HG02798 (cell line): Measurements from ENCODE around the gene ENOX1.
"Not testable (repeated sequence)": the region's sequence is repeated elsewhere in the genome, so short reads cannot be mapped to it uniquely, and the experiment has no call there.

Experiments used
- ATAC-seq: cut with Tn5 transposase; IDR thresholded peaks from one replicate; pipeline ENCODE4 v1.9.1; 2021; ENCODE audit warnings: mild to moderate bottlenecking; ENCODE audit not compliant: unreplicated experiment, poor library complexity

ENOX1 gene

GRCh38 chr13:43786766-43787517, at the start of gene ENOX1:
Gene ENOX1 (minus strand): TSS chr13:43786972.
- no peak for ATAC-seq

GRCh38 chr13:43835701-43836100, 48.9 kb upstream of the ENOX1 start:
- no peak for ATAC-seq

GRCh38 chr13:43831088-43831487, 44.3 kb upstream of the ENOX1 start:
- ATAC-seq = no peak

GRCh38 chr13:43830497-43830881, 43.7 kb upstream of the ENOX1 start:
- ATAC-seq = no peak

- ATAC-seq = not testable (repeated sequence)
Measured at GRCh38 chr13:43824656-43825055, 37.9 kb upstream of the ENOX1 start.

GRCh38 chr13:43822969-43823368, 36.2 kb upstream of the ENOX1 start:
- no peak for ATAC-seq

- no peak for ATAC-seq
Measured at GRCh38 chr13:43816401-43816889, 29.7 kb upstream of the ENOX1 start.

- no peak for ATAC-seq
Measured at GRCh38 chr13:43815204-43815603, 28.4 kb upstream of the ENOX1 start.

- ATAC-seq = no peak
Measured at GRCh38 chr13:43808676-43809075, 21.9 kb upstream of the ENOX1 start.

GRCh38 chr13:43805681-43806128, 18.9 kb upstream of the ENOX1 start:
- no peak for ATAC-seq

- ATAC-seq = no peak
Measured at GRCh38 chr13:43805071-43805468, 18.3 kb upstream of the ENOX1 start.

- ATAC-seq = no peak
Measured at GRCh38 chr13:43804461-43805070, 17.8 kb upstream of the ENOX1 start.

GRCh38 chr13:43802511-43802910, 15.7 kb upstream of the ENOX1 start:
- no peak for ATAC-seq

- no peak for ATAC-seq
Measured at GRCh38 chr13:43800828-43801227, 14.1 kb upstream of the ENOX1 start.

- ATAC-seq = no peak
Measured at GRCh38 chr13:43799191-43799590, 12.4 kb upstream of the ENOX1 start.

GRCh38 chr13:43797869-43798268, 11.1 kb upstream of the ENOX1 start:
- no peak for ATAC-seq

- no peak for ATAC-seq
Measured at GRCh38 chr13:43797159-43797558, 10.4 kb upstream of the ENOX1 start.

GRCh38 chr13:43794416-43794815, 7.6 kb upstream of the ENOX1 start:
- ATAC-seq = no peak

- ATAC-seq = no peak
Measured at GRCh38 chr13:43792076-43792881, 5.5 kb upstream of the ENOX1 start.

GRCh38 chr13:43787997-43788396, 1.2 kb upstream of the ENOX1 start:
- ATAC-seq = no peak

GRCh38 chr13:43787518-43787891, 733 bp upstream of the ENOX1 start:
- no peak for ATAC-seq
